Liver (tissue), 9 donors: Measurements from ENCODE around the gene BCKDHB. TPM values are rescaled to one million over a fixed set of nuclear protein-coding genes. Genes with fewer than 3 reads are reported as not detected.

Experiments used
- DNase-seq: peaks from one replicate; pipeline ENCODE4 v3.0.0-alpha.2; 2017; ENCODE audit warnings: low spot score
- H3K27ac ChIP-seq, 2 donors: one replicate each; pipeline ENCODE4 v1.7.0; 2013; ENCODE audit warnings: inconsistent platforms in 2 of 2, low read length in 2 of 2, control low read depth in 1 of 2, low read depth in 1 of 2, mild to moderate bottlenecking in 1 of 2
- H3K27me3 ChIP-seq, 4 donors: one replicate each; pipeline versions ENCODE4 v1.6.1 to v1.7.0; 2013; ENCODE audit warnings: low read length in 3 of 4, inconsistent platforms in 1 of 4, mild to moderate bottlenecking in 1 of 4, moderate library complexity in 1 of 4; ENCODE audit not compliant: control insufficient read depth in 4 of 4, insufficient read depth in 4 of 4
- H3K36me3 ChIP-seq, 4 donors: one replicate each; pipeline versions ENCODE4 v1.6.1 to v1.7.0; 2013; ENCODE audit warnings: low read length in 3 of 4, mild to moderate bottlenecking in 3 of 4, low read depth in 1 of 4, moderate library complexity in 1 of 4; ENCODE audit not compliant: control insufficient read depth in 4 of 4, insufficient read depth in 3 of 4
- H3K4me1 ChIP-seq, 4 donors: one replicate each; pipeline versions ENCODE4 v1.6.1 to v1.7.0; 2013; ENCODE audit warnings: low read length in 3 of 4, mild to moderate bottlenecking in 3 of 4, moderate library complexity in 1 of 4; ENCODE audit not compliant: control insufficient read depth in 4 of 4, insufficient read depth in 4 of 4
- H3K4me3 ChIP-seq, 3 donors: one replicate each; pipeline versions ENCODE4 v1.6.1 to v1.7.0; 2013; ENCODE audit warnings: low read length in 3 of 3, control low read depth in 1 of 3, low read depth in 1 of 3, mild to moderate bottlenecking in 1 of 3
- H3K9ac ChIP-seq, 2 donors: one replicate each; pipeline ENCODE4 v1.7.0; 2013; ENCODE audit warnings: low read length in 2 of 2, mild to moderate bottlenecking in 2 of 2, moderate library complexity in 2 of 2, control low read depth in 1 of 2, low read depth in 1 of 2
- H3K9me3 ChIP-seq, 4 donors: one replicate each; pipeline versions ENCODE4 v1.6.1 to v1.7.0; 2013; ENCODE audit warnings: low read length in 3 of 4; ENCODE audit not compliant: control insufficient read depth in 4 of 4
- ATF3 ChIP-seq: IDR thresholded peaks from 2 replicates; pipeline ENCODE4 v1.6.1; 2016; ENCODE audit warnings: antibody characterized with exemption
- CTCF ChIP-seq: fragments of 150-350 bp; IDR thresholded peaks from 2 replicates; pipeline ENCODE4 v1.5.1; 2017; ENCODE audit warnings: improper control_type of control experiment, low read depth, low read length; ENCODE audit not compliant: missing input control
- EGR1 ChIP-seq, 2 donors: IDR thresholded peaks; 2 replicates each; pipeline ENCODE4 v1.6.1; 2016 to 2018; ENCODE audit warnings: antibody characterized with exemption in 2 of 2, low read depth in 2 of 2
- FOXA1 ChIP-seq: IDR thresholded peaks from 2 replicates; pipeline ENCODE4 v1.6.1; 2016; ENCODE audit warnings: antibody characterized with exemption
- FOXA2 ChIP-seq: IDR thresholded peaks from 2 replicates; pipeline ENCODE4 v1.6.1; 2016; ENCODE audit warnings: antibody characterized with exemption
- GABPA ChIP-seq, 2 donors: IDR thresholded peaks in 1 of 2; conservative IDR thresholded peaks in 1 of 2; 2 replicates each; pipeline ENCODE4 v1.6.1; 2016; ENCODE audit warnings: antibody characterized with exemption in 2 of 2, mild to moderate bottlenecking in 1 of 2, moderate library complexity in 1 of 2
- HNF4G ChIP-seq: IDR thresholded peaks from 2 replicates; pipeline ENCODE4 v1.6.1; 2016; ENCODE audit warnings: antibody characterized with exemption
- NR2F2 ChIP-seq: IDR thresholded peaks from 2 replicates; pipeline ENCODE4 v1.6.1; 2016; ENCODE audit warnings: antibody characterized with exemption
- RAD21 ChIP-seq, 2 donors: IDR thresholded peaks; 2 replicates each; pipeline ENCODE4 v1.6.1; 2016; ENCODE audit warnings: antibody characterized with exemption in 2 of 2, mild to moderate bottlenecking in 2 of 2
- RXRA ChIP-seq, 2 donors: IDR thresholded peaks; 2 replicates each; pipeline ENCODE4 v1.6.1; 2017 to 2018; ENCODE audit warnings: antibody characterized with exemption in 2 of 2, mild to moderate bottlenecking in 1 of 2
- SP1 ChIP-seq: IDR thresholded peaks from 2 replicates; pipeline ENCODE4 v1.6.1; 2018; ENCODE audit warnings: antibody characterized with exemption, mild to moderate bottlenecking
- TAF1 ChIP-seq: conservative IDR thresholded peaks from 2 replicates; pipeline ENCODE4 v1.6.1; 2016; ENCODE audit warnings: antibody characterized with exemption, mild to moderate bottlenecking
- YY1 ChIP-seq: IDR thresholded peaks from 2 replicates; pipeline ENCODE4 v1.6.1; 2016; ENCODE audit warnings: antibody characterized with exemption, mild to moderate bottlenecking
- ZBTB33 ChIP-seq: IDR thresholded peaks from 2 replicates; pipeline ENCODE4 v1.6.1; 2016; ENCODE audit warnings: antibody characterized with exemption
- WGBS: extraction: QIAGEN DNeasy Blood & Tissue Kit; methylation state at CpG from one replicate; pipeline ENCODE4 v1.1.7; 2013; 5-methylcytosine and 5-hydroxymethylcytosine counted together
- polyA plus RNA-seq, 2 donors: library from polyadenylated mRNA; stranded (reverse) in 1 of 2; unstranded in 1 of 2; fragments of 200-250 nt in 1 of 2; fragments of >200 nt in 1 of 2; fragmentation: Nextera tagmentation in 1 of 2; extraction: Ambion mirVana in 1 of 2; gene quantifications; one replicate each; pipeline versions ENCODE4 v1.2.1 to v1.2.3, GENCODE V29; 2013 to 2015
- total RNA-seq, 2 donors: library from RNA; depleted of rRNA; stranded (reverse); fragments of >200 nt; gene quantifications; one replicate each; pipeline ENCODE4 v1.2.3, GENCODE V29; 2014
- TF ChIP-seq, protein P1 (sequence below): IDR thresholded peaks from 2 replicates; pipeline ENCODE4 v1.6.1; 2016; ENCODE audit warnings: antibody characterized with exemption
- TF ChIP-seq, protein P2 (sequence below): IDR thresholded peaks from 2 replicates; pipeline ENCODE4 v1.6.1; 2016; ENCODE audit warnings: antibody characterized with exemption, mild to moderate bottlenecking
- donor health status: healthy.
- donor health status: healthy.
- donor health status: healthy.
- donor health status: healthy.
- donor health status: healthy.

The BCKDHB gene
- total and polyA plus RNA-seq, 4 donors = 13.0 to 74.8 (median 31.6) TPM

DNA sequence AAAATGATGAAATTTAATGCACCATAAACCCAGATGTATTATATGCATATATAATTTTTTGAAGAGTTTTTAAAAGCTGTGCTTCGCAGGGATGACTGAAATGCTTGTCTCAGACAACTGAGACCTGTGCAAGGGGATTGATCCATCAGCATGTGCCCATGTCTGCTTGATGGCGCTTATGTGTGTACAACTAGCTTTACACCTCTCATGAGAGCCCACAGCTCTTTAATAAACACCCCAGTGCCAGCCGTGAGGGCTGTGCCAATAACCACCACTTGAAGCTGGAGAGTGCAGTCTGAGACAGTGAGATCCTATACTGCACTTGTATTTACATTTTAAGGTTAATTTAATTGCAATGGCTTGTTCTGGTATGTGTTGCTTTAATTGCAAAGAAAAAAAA, 225.5 kb downstream of the BCKDHB start:
- no peak overlapping the region for H3K27ac ChIP-seq
- H3K9ac ChIP-seq = no peak overlapping the region
- TF ChIP-seq ATF3 (no peak), RAD21 (IDR thresholded peaks at IDR 0.05) (no peak)
- WGBS = 64% methylated on average over 3 of the region's 3 CpGs
- no peaks in the 10 kb centered on the region for H3K9me3 ChIP-seq
- peaks cover 0 to 5% (median 4%) of the 10 kb centered on the region in 4 donors for H3K4me1 ChIP-seq
- DNase-seq = no peak
- no peaks in the 10 kb centered on the region for H3K27me3 ChIP-seq
- H3K36me3 ChIP-seq = no peaks in the 10 kb centered on the region
- H3K4me3 ChIP-seq = no peak overlapping the region

- TF ChIP-seq YY1 = no peak
- TF ChIP-seq, protein P1, sequence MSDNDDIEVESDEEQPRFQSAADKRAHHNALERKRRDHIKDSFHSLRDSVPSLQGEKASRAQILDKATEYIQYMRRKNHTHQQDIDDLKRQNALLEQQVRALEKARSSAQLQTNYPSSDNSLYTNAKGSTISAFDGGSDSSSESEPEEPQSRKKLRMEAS = no peak
- TF ChIP-seq HNF4G = no peak
- TF ChIP-seq GABPA (IDR thresholded peaks at IDR 0.05 in 1 of 2, conservative IDR thresholded peaks at IDR 0.05 in 1 of 2) = no peak
- TF ChIP-seq RAD21 (IDR thresholded peaks at IDR 0.05) = no peak
- TF ChIP-seq ZBTB33 = no peak
- no peak for TF ChIP-seq EGR1 (IDR thresholded peaks at IDR 0.05; ENCODE audit: low read depth in 2 of 2)
- no peak for TF ChIP-seq FOXA1
- Histone ChIP-seq H3K4me1 (peaks cover 0 to 6% (median 4%) of the 10 kb centered on the region in 4 donors), H3K27ac (no peak overlapping the region), H3K36me3 (no peaks in the 10 kb centered on the region), H3K4me3 (no peak overlapping the region), H3K9me3 (no peaks in the 10 kb centered on the region), H3K27me3 (no peaks in the 10 kb centered on the region), H3K9ac (no peak overlapping the region)
- DNase-seq = no peak
- WGBS = 52% methylated on average over 3 of the region's 3 CpGs
Measured at GRCh38 chr6:80333342-80333741, 226.9 kb downstream of the BCKDHB start.

DNA sequence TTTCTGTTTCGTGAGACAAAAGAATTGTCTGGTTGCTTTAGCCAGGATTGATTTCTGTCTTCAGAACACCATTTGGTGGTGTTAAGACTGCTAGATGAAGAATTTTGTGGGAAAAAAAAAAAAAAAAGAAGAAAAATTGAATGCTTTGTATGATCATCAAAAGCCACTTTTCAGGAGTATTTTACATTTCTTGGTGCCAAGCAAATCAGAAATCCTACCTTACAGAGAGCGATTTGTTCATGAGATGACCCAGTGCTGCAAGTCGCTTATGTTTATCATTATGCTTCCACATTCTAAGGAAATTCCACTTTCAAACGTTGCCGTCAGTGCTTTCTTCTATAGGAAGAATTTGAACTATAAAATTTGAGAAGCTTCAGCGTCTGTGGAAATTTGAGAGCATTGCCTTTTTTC, 228.7 kb downstream of the BCKDHB start:
- no peaks in the 10 kb centered on the region for H3K27me3 ChIP-seq
- TF ChIP-seq GABPA (IDR thresholded peaks at IDR 0.05 in 1 of 2, conservative IDR thresholded peaks at IDR 0.05 in 1 of 2) (no peak), FOXA1 (no peak), ZBTB33 (no peak), SP1 (no peak), NR2F2 (no peak), CTCF (no peak), FOXA2 (no peak), TAF1 (no peak), HNF4G (no peak), RXRA (IDR thresholded peaks at IDR 0.05) (no peak)
- TF ChIP-seq, protein P1 = no peak
- TF ChIP-seq, protein P2, sequence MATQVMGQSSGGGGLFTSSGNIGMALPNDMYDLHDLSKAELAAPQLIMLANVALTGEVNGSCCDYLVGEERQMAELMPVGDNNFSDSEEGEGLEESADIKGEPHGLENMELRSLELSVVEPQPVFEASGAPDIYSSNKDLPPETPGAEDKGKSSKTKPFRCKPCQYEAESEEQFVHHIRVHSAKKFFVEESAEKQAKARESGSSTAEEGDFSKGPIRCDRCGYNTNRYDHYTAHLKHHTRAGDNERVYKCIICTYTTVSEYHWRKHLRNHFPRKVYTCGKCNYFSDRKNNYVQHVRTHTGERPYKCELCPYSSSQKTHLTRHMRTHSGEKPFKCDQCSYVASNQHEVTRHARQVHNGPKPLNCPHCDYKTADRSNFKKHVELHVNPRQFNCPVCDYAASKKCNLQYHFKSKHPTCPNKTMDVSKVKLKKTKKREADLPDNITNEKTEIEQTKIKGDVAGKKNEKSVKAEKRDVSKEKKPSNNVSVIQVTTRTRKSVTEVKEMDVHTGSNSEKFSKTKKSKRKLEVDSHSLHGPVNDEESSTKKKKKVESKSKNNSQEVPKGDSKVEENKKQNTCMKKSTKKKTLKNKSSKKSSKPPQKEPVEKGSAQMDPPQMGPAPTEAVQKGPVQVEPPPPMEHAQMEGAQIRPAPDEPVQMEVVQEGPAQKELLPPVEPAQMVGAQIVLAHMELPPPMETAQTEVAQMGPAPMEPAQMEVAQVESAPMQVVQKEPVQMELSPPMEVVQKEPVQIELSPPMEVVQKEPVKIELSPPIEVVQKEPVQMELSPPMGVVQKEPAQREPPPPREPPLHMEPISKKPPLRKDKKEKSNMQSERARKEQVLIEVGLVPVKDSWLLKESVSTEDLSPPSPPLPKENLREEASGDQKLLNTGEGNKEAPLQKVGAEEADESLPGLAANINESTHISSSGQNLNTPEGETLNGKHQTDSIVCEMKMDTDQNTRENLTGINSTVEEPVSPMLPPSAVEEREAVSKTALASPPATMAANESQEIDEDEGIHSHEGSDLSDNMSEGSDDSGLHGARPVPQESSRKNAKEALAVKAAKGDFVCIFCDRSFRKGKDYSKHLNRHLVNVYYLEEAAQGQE = no peak
- DNase-seq = no peak
- peaks cover 0 to 6% (median 4%) of the 10 kb centered on the region in 4 donors for H3K4me1 ChIP-seq
- H3K9me3 ChIP-seq = no peaks in the 10 kb centered on the region
- no peak overlapping the region for H3K9ac ChIP-seq
- peak overlapping the region in 2 of 3 donors; percentile 10 to 30 for H3K4me3 ChIP-seq
- H3K27ac ChIP-seq = peak overlapping the region in 1 of 2 donors; percentile 28
- H3K36me3 ChIP-seq = no peaks in the 10 kb centered on the region
- WGBS = 34% methylated on average over 6 of the region's 6 CpGs
